ENCODE data around the gene PIGQ. TPM values are rescaled to one million over a fixed set of nuclear protein-coding genes. Genes with fewer than 3 reads are reported as not detected.

PIGQ gene
- total and polyA plus RNA-seq, 2 of the 8 experiments (the other 6 are each of a cell fraction or from before 2014, with no cell fraction given) = 36.0 to 49.2 TPM

DNA sequence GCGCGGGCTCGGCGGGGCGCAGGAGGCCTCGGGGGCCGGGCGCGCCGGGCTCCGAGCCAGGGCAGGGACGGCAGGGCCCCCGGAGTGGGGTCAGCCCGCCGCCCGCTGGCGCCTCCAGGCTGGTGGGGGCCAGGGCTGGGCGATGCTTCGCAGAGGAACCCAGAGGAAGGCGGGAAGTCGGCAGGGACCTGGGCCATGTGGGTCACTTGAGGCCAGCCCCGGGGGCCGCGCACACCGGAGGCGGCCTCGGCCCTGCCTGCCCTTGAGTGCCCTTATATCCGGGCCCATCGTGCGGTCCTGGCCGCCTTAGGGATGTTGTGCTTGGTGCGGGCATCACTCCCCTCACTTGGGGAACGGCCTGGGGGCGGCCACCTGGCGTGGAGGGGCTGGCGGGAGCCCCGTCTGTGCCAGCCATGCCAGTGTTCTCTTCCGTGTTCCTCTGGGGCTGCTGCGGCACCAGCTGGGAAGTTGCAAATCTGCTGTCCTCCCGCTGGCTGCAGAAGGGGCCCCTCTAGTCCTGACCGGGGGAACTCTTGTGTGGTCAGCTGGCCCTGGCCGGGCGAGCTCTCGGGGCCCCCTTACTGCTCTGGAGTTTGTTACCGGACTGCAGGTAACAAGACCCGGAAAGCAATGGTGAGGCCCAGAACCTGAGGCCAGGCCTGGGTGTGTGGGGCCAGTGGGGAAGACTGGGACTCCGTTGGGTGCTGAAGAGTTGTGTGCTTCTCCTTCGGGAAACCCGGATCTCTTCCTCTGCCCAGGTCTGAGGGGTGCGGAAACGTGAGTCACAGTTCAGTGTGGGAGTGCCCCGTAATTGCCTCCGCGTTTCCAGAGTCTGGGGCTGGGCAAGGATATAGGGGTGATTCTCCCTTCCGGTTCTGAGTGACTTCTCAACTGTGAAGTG lies 41.4 kb upstream of the PIGQ start:
- ChIA-PET POLR2A (ENCODE audit: partially characterized antibody) (interaction anchor here (0.9 to 1.7 kb wide), 9 partner anchors 10 to 128 kb away, joined by 3 to 8 read pairs (median 4); partner anchors contain the start of gene WFIKKN1), CTCF (ENCODE audit: partially characterized antibody) (interaction anchor here (0.6 to 1.6 kb wide), 3 partner anchors 8 to 166 kb away, joined by 3 to 7 read pairs (median 5); no protein-coding TSS in a partner anchor)
- no peak overlapping the region for H2BK15ac ChIP-seq (ENCODE audit: low read length)
- H3K14ac ChIP-seq (ENCODE audit: insufficient read length) = no peak overlapping the region
- H3K9me3 ChIP-seq (ENCODE audit: insufficient read depth in 2 of 2, low read depth in 1 of 2, low read length in 1 of 2) = no peaks in the 10 kb centered on the region
- peak overlapping the region; percentile 79 to 91 (median 82) for H3K4me3 ChIP-seq (ENCODE audit: extremely low read depth in 1 of 4, insufficient read depth in 2 of 4, low read depth in 3 of 4, low read length in 4 of 4)
- no peak overlapping the region for H2BK12ac ChIP-seq (ENCODE audit: low read depth, low read length)
- no peak overlapping the region for H2AFZ ChIP-seq (ENCODE audit: low read length)
- H4K5ac ChIP-seq (ENCODE audit: insufficient read length, low read depth, low read length) = no peak overlapping the region
- H3K18ac ChIP-seq (ENCODE audit: extremely low read depth, low read length) = no peak overlapping the region
- H4K20me1 ChIP-seq (replicated peaks in 1 of 2; ENCODE audit: control insufficient read depth in 1 of 2, insufficient read depth in 2 of 2, low read length in 2 of 2) = peaks cover 13 to 36% of the 10 kb centered on the region in 2 experiments
- H3K4me1 ChIP-seq (replicated peaks in 1 of 4; ENCODE audit: control insufficient read depth in 3 of 4, insufficient read depth in 4 of 4, low read length in 3 of 4) = peaks cover 0 to 21% (median 12%) of the 10 kb centered on the region in 4 experiments; a peak in 5 of 7 replicates
- no peak overlapping the region for H2AK5ac ChIP-seq (ENCODE audit: low read depth, low read length)
- H3K9ac ChIP-seq (replicated peaks in 1 of 4; ENCODE audit: extremely low read depth in 1 of 4, low read depth in 3 of 4, low read length in 3 of 4) = peak overlapping the region; percentile 19 to 76 (median 64); a peak in 6 of 7 replicates
- H3K27me3 ChIP-seq (replicated peaks in 1 of 4; ENCODE audit: control insufficient read depth in 3 of 4, extremely low read depth in 1 of 4, insufficient read depth in 3 of 4, low read length in 3 of 4) = no peaks in the 10 kb centered on the region
- H3K36me3 ChIP-seq (ENCODE audit: control insufficient read depth in 2 of 4, insufficient read depth in 4 of 4, low read length in 3 of 4) = no peaks in the 10 kb centered on the region
- WGBS, 2 experiments (ENCODE audit: extremely low coverage in 1 of 2, insufficient coverage in 1 of 2, insufficient read length in 1 of 2, insufficient replicate concordance in 2 of 2, low coverage in 1 of 2, low lambda C conversion rate in 2 of 2, missing lambda C conversion rate in 1 of 2) = 19% methylated on average over 40 of the region's 55 CpGs; no CpG with 5 or more reads in 1 of the 2 experiments
- no peak overlapping the region for H3K56ac ChIP-seq (replicated peaks; ENCODE audit: insufficient read length, low read depth, low read length)
- H4K8ac ChIP-seq (ENCODE audit: extremely low read depth, insufficient read depth, low read length) = peak overlapping the region; percentile 85; the same call in 1 of the 2 replicates
- no peak overlapping the region for H3K27ac ChIP-seq (ENCODE audit: low read depth, low read length)
- no peak overlapping the region for H3K4ac ChIP-seq (replicated peaks; ENCODE audit: insufficient read length, low read depth, low read length)
- peak overlapping the region; percentile 42 for H4K91ac ChIP-seq (replicated peaks; ENCODE audit: insufficient read length, low read length)
- H3K4me2 ChIP-seq (ENCODE audit: insufficient read depth in 1 of 2, low read depth in 2 of 2, low read length in 2 of 2) = peak overlapping the region; percentile 76 to 92
- no peak overlapping the region for H2BK120ac ChIP-seq (replicated peaks; ENCODE audit: low read depth, low read length)
- no peak overlapping the region for H2BK20ac ChIP-seq (ENCODE audit: low read length)
- H3K23me2 ChIP-seq (ENCODE audit: low read depth, low read length) = peaks cover 7% of the 10 kb centered on the region; the same call in 1 of the 2 replicates
- peaks cover 12% of the 10 kb centered on the region for H3K79me1 ChIP-seq (ENCODE audit: low read depth, low read length)
- DNase-seq (ENCODE audit: low read depth in 1 of 2, low spot score in 2 of 2) (no peak), FAIRE-seq (no peak)
- no peak overlapping the region for H3K23ac ChIP-seq (ENCODE audit: insufficient read length)
- peak overlapping the region; percentile 30; the same call in 1 of the 2 replicates for H2BK5ac ChIP-seq (ENCODE audit: low read depth, low read length)
- H3K79me2 ChIP-seq (ENCODE audit: control insufficient read depth in 1 of 2, insufficient read depth in 2 of 2, low read length in 2 of 2) = peaks cover 6 to 50% of the 10 kb centered on the region in 2 experiments; a peak in 3 of 4 replicates
- TF ChIP-seq SP2 (IDR thresholded peaks at IDR 0.05; ENCODE audit: low read length) (no peak), E2F6 (IDR thresholded peaks at IDR 0.05) (peak; percentile 98), CBX8 (IDR thresholded peaks at IDR 0.05; ENCODE audit: borderline replicate concordance, low read depth, low read length) (no peak), RNF2 (IDR thresholded peaks at IDR 0.05; ENCODE audit: borderline replicate concordance, low read depth, low read length, missing control alignments, poor library complexity, severe bottlenecking) (no peak), CBX5 (IDR thresholded peaks at IDR 0.05; ENCODE audit: low read depth, low read length) (no peak), CEBPB (IDR thresholded peaks at IDR 0.05; ENCODE audit: low read depth, low read length) (no peak), EZH2 (IDR thresholded peaks at IDR 0.05; ENCODE audit: low read depth, low read length, severe bottlenecking) (no peak), SIN3A (conservative IDR thresholded peaks at IDR 0.05 in 1 of 2, IDR thresholded peaks at IDR 0.05 in 1 of 2; ENCODE audit: low read depth in 1 of 2, low read length in 2 of 2) (0 out of 4 replicates have a peak, but pooled peaks have one; percentile 16 to 20), TAF7 (optimal IDR thresholded peaks at IDR 0.05; ENCODE audit: borderline replicate concordance, low read depth, low read length) (no peak)

All from H1 (cell line).